GM12892 (cell line): ENCODE data around the gene ADD1.

Source experiments
- POLR2A ChIP-seq: IDR thresholded peaks from 2 replicates; pipeline ENCODE4 v1.6.1; 2011; ENCODE audit warnings: low read depth, low read length, control low read depth
- POLR2AphosphoS5 ChIP-seq: IDR thresholded peaks from 2 replicates; pipeline ENCODE4 v1.6.1; 2011; ENCODE audit warnings: low read depth, low read length, control low read depth
- TAF1 ChIP-seq: IDR thresholded peaks from 2 replicates; pipeline ENCODE4 v1.6.1; 2011; ENCODE audit warnings: low read depth, mild to moderate bottlenecking, control low read depth, low read length, borderline replicate concordance

- TF ChIP-seq POLR2A, result no peak
- no peak for TF ChIP-seq POLR2AphosphoS5
- TF ChIP-seq TAF1, result no peak
These were observed 11.9 kb upstream of the ADD1 start for GRCh38 chr4:2831611-2832308.
